ENCODE results near the gene KIF23.

The KIF23 gene

DNA sequence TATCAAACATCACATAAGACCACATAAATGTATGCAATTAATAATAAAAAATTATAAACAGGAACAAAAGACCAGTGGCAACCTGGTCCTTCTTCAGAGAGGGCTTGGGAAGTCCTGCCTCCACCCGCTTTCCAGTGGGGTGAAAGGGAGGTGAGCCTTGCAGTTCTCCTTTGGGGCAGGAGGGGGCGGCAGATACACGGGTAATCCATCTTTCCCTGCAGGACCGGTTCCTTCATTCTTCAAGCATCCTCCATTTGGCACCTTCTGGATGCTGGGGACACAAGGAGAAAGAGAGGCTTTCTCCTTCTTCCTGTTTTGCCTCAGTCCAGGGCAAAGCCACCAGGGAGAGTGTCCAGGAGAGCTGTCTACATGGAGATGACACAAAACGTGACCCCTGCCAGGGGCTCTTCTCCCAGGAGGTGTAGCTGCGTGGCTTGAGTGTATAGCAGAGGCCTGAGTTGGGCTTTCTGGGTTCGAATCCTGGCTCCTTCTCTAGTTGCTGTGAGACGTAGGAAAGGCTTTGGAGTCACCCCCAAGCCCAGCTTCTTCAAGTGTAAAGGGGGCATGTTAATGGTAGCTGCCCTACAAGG, 61.7 kb downstream of the KIF23 start:
- DNase-seq (ENCODE audit: extremely low read depth, insufficient read length): no peak
- TF ChIP-seq, protein P1, sequence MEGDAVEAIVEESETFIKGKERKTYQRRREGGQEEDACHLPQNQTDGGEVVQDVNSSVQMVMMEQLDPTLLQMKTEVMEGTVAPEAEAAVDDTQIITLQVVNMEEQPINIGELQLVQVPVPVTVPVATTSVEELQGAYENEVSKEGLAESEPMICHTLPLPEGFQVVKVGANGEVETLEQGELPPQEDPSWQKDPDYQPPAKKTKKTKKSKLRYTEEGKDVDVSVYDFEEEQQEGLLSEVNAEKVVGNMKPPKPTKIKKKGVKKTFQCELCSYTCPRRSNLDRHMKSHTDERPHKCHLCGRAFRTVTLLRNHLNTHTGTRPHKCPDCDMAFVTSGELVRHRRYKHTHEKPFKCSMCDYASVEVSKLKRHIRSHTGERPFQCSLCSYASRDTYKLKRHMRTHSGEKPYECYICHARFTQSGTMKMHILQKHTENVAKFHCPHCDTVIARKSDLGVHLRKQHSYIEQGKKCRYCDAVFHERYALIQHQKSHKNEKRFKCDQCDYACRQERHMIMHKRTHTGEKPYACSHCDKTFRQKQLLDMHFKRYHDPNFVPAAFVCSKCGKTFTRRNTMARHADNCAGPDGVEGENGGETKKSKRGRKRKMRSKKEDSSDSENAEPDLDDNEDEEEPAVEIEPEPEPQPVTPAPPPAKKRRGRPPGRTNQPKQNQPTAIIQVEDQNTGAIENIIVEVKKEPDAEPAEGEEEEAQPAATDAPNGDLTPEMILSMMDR (IDR thresholded peaks at IDR 0.05; ENCODE audit: insufficient read depth, low read length, poor library complexity, severe bottlenecking): peak; percentile 96
- Histone ChIP-seq H3K36me3 (ENCODE audit: control insufficient read depth, insufficient read depth, low read length) (no peaks in the 10 kb centered on the region), H3K4me3 (replicated peaks; ENCODE audit: low read depth, low read length) (no peak overlapping the region), H3K27me3 (replicated peaks; ENCODE audit: control insufficient read depth, insufficient read depth, low read length) (peaks cover 2% of the 10 kb centered on the region)

DNA sequence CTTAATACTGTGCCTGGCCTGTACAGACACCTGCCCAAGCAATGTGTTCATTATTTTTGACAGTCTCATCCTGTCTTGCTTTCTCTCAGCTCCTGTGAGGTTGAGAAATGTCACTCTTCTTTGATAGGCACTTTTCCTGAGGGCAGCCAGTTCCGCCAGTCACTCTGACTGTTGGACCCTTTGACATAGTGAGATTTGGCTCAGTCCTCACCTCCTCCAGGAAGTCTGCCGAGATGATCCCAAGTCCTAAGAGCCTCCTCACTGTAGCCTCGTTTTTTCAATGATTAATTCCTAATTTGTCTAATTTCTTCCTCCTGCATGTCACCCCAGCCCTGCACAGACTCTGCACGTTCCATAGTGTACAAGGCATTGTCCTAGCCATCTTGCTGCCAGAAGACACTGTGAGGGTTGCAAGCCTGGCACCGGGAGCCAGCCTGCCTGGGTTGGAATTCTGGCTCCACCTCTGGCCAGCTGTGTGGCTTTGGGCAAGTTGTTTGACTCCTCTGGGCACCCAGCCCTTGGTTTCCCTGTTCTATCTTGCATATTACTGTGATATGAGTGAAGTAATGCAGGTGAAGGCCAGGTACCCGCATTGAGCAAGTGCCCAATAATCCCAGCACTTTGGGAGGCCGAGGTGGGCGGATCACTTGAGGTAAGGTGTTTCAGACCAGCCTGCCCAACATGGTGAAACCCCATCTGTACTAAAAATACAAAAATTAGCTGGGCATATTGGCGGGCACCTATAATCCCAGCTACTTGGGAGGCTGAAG, 62.7 kb downstream of the KIF23 start:
- no peak for DNase-seq (ENCODE audit: extremely low read depth, insufficient read length)
- Histone ChIP-seq H3K36me3 (ENCODE audit: control insufficient read depth, insufficient read depth, low read length) (no peaks in the 10 kb centered on the region), H3K4me3 (replicated peaks; ENCODE audit: low read depth, low read length) (no peak overlapping the region), H3K27me3 (replicated peaks; ENCODE audit: control insufficient read depth, insufficient read depth, low read length) (peaks cover 2% of the 10 kb centered on the region)
- TF ChIP-seq, protein P1 (IDR thresholded peaks at IDR 0.05; ENCODE audit: insufficient read depth, low read length, poor library complexity, severe bottlenecking): no peak

DNA sequence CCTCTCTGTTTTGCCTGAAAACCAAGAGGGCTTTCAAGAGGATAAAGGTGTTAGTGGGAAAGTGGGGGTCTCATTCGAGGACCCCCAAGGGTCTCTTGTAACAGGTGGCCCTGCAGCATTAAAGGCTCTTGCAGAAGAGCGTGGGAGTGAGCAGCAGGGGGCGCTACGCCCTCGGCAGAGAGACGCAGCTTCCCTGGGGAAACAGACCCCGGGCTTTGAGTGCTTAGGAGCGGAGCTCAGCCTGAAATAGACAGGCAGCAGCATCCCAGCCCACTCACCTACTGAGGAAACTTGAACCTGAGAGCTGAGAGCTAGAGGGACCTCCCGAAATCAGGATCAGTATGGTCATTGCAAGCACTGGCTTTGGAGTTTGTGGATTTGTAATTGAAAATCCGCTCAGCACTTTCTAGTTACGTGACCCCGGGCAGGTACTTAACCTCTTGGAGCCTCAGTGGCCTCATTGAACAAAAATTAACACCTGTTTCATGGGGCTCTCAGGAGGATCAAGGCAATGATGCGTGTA, 64.2 kb downstream of the KIF23 start:
- no peak for DNase-seq (ENCODE audit: extremely low read depth, insufficient read length)

DNA sequence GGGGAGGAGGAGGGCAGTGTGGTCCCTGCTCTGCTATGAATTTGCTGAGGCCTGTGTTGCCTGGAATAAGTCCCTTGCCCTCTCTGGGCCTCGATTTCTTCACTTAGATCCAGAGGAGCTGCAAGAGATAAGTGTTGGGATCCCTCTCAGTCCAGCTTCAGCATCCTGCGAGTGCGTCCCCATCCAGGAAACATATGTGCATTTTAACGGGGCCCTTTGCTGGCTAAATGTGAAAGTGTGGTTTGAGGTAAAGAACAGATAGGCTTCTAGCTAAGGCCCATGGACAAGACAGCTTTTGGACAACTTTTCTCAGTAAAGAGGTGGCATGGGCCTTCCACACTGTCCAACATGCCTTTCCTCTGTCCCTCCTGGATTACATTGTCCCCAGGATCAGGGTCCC, 64.9 kb downstream of the KIF23 start:
- H3K27me3 ChIP-seq (replicated peaks; ENCODE audit: control insufficient read depth, insufficient read depth, low read length): peaks cover 2% of the 10 kb centered on the region
- no peaks in the 10 kb centered on the region for H3K36me3 ChIP-seq (ENCODE audit: control insufficient read depth, insufficient read depth, low read length)
- no peak overlapping the region for H3K4me3 ChIP-seq (replicated peaks; ENCODE audit: low read depth, low read length)
- TF ChIP-seq, protein P1 (IDR thresholded peaks at IDR 0.05; ENCODE audit: insufficient read depth, low read length, poor library complexity, severe bottlenecking): no peak
- no peak for DNase-seq (ENCODE audit: extremely low read depth, insufficient read length)

More for the DNA sequence above, 64.2 kb downstream of the KIF23 start:
- Histone ChIP-seq H3K4me3 (replicated peaks; ENCODE audit: low read depth, low read length) (no peak overlapping the region), H3K36me3 (ENCODE audit: control insufficient read depth, insufficient read depth, low read length) (no peaks in the 10 kb centered on the region), H3K27me3 (replicated peaks; ENCODE audit: control insufficient read depth, insufficient read depth, low read length) (peaks cover 2% of the 10 kb centered on the region)
- TF ChIP-seq, protein P1 (IDR thresholded peaks at IDR 0.05; ENCODE audit: insufficient read depth, low read length, poor library complexity, severe bottlenecking): peak; percentile 89

DNA sequence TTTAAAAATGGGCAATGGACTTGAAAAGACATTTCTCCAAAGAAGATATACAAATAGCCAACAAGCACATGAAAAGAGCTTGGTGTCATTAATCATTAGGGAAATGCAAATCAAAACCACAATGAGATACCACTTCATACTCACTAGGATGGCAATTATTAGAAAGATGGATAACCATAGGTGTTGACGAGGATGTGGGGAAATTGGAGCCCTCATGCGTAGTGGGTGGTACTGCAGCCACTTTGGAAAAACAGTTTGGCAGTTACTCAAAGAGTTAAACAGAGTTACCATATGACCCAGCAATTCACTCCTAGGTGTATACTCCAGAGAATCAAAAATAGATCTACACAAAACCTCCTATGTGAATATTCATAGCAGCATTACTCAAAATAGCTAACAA, 65.8 kb downstream of the KIF23 start:
- TF ChIP-seq, protein P1 (IDR thresholded peaks at IDR 0.05; ENCODE audit: insufficient read depth, low read length, poor library complexity, severe bottlenecking): no peak

More for the DNA sequence above, 65.8 kb downstream of the KIF23 start:
- Histone ChIP-seq H3K36me3 (ENCODE audit: control insufficient read depth, insufficient read depth, low read length) (no peaks in the 10 kb centered on the region), H3K4me3 (replicated peaks; ENCODE audit: low read depth, low read length) (no peak overlapping the region), H3K27me3 (replicated peaks; ENCODE audit: control insufficient read depth, insufficient read depth, low read length) (peaks cover 2% of the 10 kb centered on the region)
- no peak for DNase-seq (ENCODE audit: extremely low read depth, insufficient read length)
